Neutrophil (primary cell): Measurements from ENCODE around the gene CFD.

ENCODE experiments used
- H3K27ac ChIP-seq: fragments of 200-600 bp; sonication (generic); 2 replicates; pipeline ENCODE4 v1.5.1; 2016; ENCODE audit warnings: mild to moderate bottlenecking, moderate library complexity
- H3K27me3 ChIP-seq: fragments of 200-600 bp; sonication (generic); 2 replicates; pipeline ENCODE4 v1.6.0; 2016; ENCODE audit warnings: mild to moderate bottlenecking
- H3K36me3 ChIP-seq: fragments of 200-600 bp; sonication (generic); 2 replicates; pipeline ENCODE4 v1.5.1; 2017
- H3K4me1 ChIP-seq, 2 experiments: fragments of 200-600 bp in 1 of 2; sonication (generic) in 1 of 2; 1 replicate in 1 of 2; 2 replicates in 1 of 2; pipeline versions ENCODE4 v1.5.1 to v1.6.1; 2013 to 2016; ENCODE audit warnings: low read depth in 1 of 2, low read length in 1 of 2, mild to moderate bottlenecking in 1 of 2, moderate library complexity in 1 of 2; ENCODE audit not compliant: control insufficient read depth in 1 of 2, insufficient read depth in 1 of 2
- H3K4me3 ChIP-seq, 2 experiments: fragments of 200-600 bp in 1 of 2; sonication (generic) in 1 of 2; 1 replicate in 1 of 2; 2 replicates in 1 of 2; pipeline ENCODE4 v1.5.1; 2013 to 2016; ENCODE audit warnings: low read depth in 1 of 2, low read length in 1 of 2, mild to moderate bottlenecking in 1 of 2, moderate library complexity in 1 of 2
- H3K9me3 ChIP-seq: fragments of 200-600 bp; sonication (generic); 2 replicates; pipeline ENCODE4 v1.5.1; 2016
- CTCF ChIP-seq: fragments of 200-600 bp; sonication (generic); IDR thresholded peaks from 2 replicates; pipeline ENCODE4 v1.5.1; 2016; ENCODE audit warnings: antibody characterized with exemption

The CFD gene

DNA sequence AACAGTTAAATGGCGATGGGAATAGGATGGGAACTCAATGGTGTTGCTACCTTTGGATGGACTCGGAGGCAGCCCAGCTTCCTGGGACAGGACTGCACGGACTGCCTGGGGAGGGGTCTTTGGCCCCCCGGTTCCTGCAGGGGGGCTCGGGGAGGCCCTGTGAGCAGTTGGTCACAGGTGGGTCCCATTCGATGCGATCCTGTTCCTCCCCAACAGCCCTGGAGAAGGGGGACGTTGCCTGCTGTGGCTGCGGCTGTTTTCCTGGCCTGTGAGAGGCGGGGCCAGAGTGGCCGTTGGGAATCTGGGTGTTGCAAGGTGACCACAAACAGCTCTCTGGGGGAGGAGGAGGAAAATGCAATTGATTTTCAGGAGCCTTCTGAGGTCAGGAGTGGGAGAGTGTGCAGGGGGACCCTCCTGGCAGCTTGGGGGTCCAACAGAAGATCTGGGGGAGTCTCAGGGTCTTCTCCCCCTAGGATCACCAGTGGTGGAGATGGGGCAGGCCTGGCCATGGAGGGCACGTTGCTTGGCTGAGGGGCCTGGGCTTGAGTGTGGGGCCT lies 35.8 kb upstream of the CFD start:
- no peak overlapping the region for H3K4me3 ChIP-seq
- no peak for TF ChIP-seq CTCF
- H3K4me1 ChIP-seq = peaks cover 40 to 62% of the 10 kb centered on the region in 2 experiments
- H3K27ac ChIP-seq = no peak overlapping the region
- peaks cover 22% of the 10 kb centered on the region for H3K27me3 ChIP-seq
- no peaks in the 10 kb centered on the region for H3K9me3 ChIP-seq
- H3K36me3 ChIP-seq = no peaks in the 10 kb centered on the region

DNA sequence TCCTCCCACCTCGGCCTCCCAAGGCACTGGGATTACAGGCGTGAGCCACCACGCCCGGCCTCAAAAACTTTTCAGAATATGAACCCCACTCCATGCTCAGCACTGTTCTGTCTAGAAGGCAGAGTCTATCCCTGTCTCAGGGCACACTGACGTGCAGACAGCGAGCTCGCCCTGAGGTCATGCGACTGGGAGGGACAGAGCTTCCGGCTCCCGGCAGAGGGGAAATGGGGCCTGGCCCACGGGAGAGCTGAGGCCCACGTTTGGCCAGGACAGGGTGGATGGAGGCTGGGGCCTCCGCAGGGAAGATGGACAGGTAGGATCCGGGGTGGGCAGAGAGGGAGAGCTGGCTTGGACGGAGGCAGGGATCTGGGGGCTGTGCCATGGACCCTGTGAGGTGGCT lies 34.6 kb upstream of the CFD start:
- Histone ChIP-seq H3K9me3 (no peaks in the 10 kb centered on the region), H3K27ac (no peak overlapping the region), H3K4me1 (peaks cover 47 to 69% of the 10 kb centered on the region in 2 experiments), H3K27me3 (peaks cover 22% of the 10 kb centered on the region), H3K4me3 (no peak overlapping the region), H3K36me3 (no peaks in the 10 kb centered on the region)
- no peak for TF ChIP-seq CTCF

DNA sequence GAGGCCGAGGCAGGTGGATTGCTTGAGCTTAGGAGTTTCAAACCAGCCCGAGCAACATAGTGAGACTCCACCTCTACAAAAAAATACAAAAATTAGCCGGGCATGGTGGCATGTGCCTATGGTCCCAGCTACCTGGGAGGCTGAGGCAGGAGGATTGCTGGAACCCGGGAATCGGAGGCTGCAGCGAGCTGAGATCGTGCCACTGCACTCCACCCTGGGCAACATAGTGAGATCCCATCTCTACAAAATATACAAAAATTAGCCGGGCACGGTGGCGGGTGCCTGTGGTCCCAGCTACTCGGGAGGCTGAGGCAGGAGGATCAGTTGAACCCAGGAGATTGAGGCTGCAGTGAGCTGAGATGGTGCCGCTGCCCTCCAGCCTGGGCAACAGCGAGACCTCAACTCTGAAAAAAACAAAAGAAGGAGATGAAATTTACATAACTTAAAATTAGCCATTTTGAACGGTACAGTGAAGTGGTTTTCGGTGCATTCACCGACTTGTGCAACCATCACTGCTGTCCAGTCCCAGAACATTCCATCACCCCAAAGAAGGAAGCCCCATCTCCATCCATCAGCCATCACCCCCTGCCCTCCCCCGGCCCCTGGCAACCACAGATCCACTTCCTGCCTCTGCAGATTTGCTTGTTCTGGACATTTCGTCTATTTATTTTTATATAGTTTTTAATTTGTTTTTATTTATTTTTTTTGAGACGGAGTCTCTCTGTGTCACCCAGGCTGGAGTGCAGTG lies 33.4 kb upstream of the CFD start:
- TF ChIP-seq CTCF = no peak
- Histone ChIP-seq H3K4me1 (peaks cover 57 to 78% of the 10 kb centered on the region in 2 experiments), H3K27ac (no peak overlapping the region), H3K4me3 (no peak overlapping the region), H3K27me3 (peaks cover 28% of the 10 kb centered on the region), H3K36me3 (no peaks in the 10 kb centered on the region), H3K9me3 (no peaks in the 10 kb centered on the region)

GRCh38 chr19:827314-827709 lies 32.2 kb upstream of the CFD start:
- Histone ChIP-seq H3K36me3 (no peaks in the 10 kb centered on the region), H3K4me3 (peak overlapping the region in 1 of 2 experiments; percentile 30), H3K27ac (no peak overlapping the region), H3K27me3 (peaks cover 28% of the 10 kb centered on the region), H3K4me1 (peaks cover 57 to 77% of the 10 kb centered on the region in 2 experiments), H3K9me3 (no peaks in the 10 kb centered on the region)
- TF ChIP-seq CTCF = no peak

- Histone ChIP-seq H3K36me3 (no peaks in the 10 kb centered on the region), H3K4me1 (peaks cover 53 to 75% of the 10 kb centered on the region in 2 experiments), H3K9me3 (no peaks in the 10 kb centered on the region), H3K27ac (no peak within 1 kb of the TSS), H3K4me3 (peak within 1 kb of the TSS; percentile 27 to 30), H3K27me3 (peaks cover 28% of the 10 kb centered on the region)
- TF ChIP-seq CTCF = no peak
Measured at GRCh38 chr19:827710-828321, 31.6 kb upstream of the CFD start, which contains the start of gene AZU1. Gene AZU1 (plus strand): TSS chr19:827837. CDS start chr19:827847, 10 bp downstream.
